ENCODE results near the gene CAPSL.

The CAPSL gene

DNA sequence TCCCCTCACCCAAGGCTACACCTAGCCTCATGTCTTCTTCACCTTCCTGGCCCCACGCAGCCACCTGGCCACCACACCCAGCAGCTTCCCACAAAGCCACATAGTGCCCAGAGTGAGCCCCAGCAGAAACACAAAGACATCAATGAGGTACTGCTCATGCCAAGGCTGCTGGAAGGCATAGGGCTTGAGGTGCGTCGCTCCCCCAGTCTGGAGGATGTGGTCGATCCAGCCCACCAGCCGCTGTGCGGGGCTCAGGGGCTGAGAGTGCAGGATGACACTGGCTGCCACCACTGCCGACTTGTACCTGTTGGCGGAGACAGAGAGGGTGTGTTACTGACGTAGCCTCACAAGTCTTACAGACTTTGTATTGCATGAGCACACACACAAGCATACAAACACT is 15.8 kb upstream of the CAPSL start:
- Histone ChIP-seq H3K9ac (ENCODE audit: low read length) (no peak overlapping the region), H3K27ac (ENCODE audit: low read length) (no peak overlapping the region), H3F3A (ENCODE audit: insufficient read depth, low read length) (no peaks in the 10 kb centered on the region), H3K4me1 (ENCODE audit: low read length) (no peaks in the 10 kb centered on the region), H3K4me3 (ENCODE audit: low read length) (no peak overlapping the region), H3K9me3 (replicated peaks; ENCODE audit: insufficient read depth, low read length) (no peaks in the 10 kb centered on the region), H3K36me3 (replicated peaks; ENCODE audit: insufficient read depth, low read length) (no peaks in the 10 kb centered on the region), H3K27me3 (replicated peaks; ENCODE audit: insufficient read depth, low read length) (no peaks in the 10 kb centered on the region), H2AFZ (ENCODE audit: low read length) (no peak overlapping the region), H3K79me2 (ENCODE audit: low read length) (no peaks in the 10 kb centered on the region), H3K4me2 (ENCODE audit: low read depth, low read length) (no peak overlapping the region), H3K9me2 (replicated peaks; ENCODE audit: insufficient read depth, low read length) (no peaks in the 10 kb centered on the region), H4K20me1 (ENCODE audit: insufficient read depth, low read length) (no peaks in the 10 kb centered on the region)
- no peak for DNase-seq
- TF ChIP-seq EZH2phosphoT487 (IDR thresholded peaks at IDR 0.05; ENCODE audit: low read length) (no peak), EZH2 (optimal IDR thresholded peaks at IDR 0.05; ENCODE audit: low read depth, low read length) (no peak), CTCF (IDR thresholded peaks at IDR 0.05; ENCODE audit: low read length) (no peak)

DNA sequence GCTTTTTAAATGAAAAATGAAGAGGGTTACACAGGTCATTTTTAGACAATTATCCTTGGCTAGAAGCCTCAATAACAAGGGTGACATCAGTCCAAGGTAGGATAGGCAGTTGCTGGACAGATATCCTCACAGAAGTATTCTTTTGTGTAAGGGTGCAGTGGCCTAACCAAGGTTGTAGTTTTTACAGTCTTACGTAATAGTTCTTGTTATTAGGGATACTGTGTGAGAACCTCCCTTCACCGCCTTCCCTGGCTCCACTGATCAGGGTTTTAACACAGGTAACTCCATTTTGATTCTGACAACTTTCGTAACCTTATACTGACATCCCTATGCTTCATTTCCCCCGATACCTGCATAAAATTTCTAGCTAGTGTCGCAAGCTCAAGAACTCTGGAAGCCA is 8.7 kb upstream of the CAPSL start:
- H3K4me2 ChIP-seq (ENCODE audit: low read depth, low read length), result no peak overlapping the region
- no peak overlapping the region for H3K27ac ChIP-seq (ENCODE audit: low read length)
- H3K4me3 ChIP-seq (ENCODE audit: low read length), result no peak overlapping the region
- H3K4me1 ChIP-seq (ENCODE audit: low read length), result no peaks in the 10 kb centered on the region
- no peak for DNase-seq
- H3K9ac ChIP-seq (ENCODE audit: low read length), result no peak overlapping the region
- H2AFZ ChIP-seq (ENCODE audit: low read length), result no peak overlapping the region
- no peaks in the 10 kb centered on the region for H3K27me3 ChIP-seq (replicated peaks; ENCODE audit: insufficient read depth, low read length)
- H3F3A ChIP-seq (ENCODE audit: insufficient read depth, low read length), result no peaks in the 10 kb centered on the region
- no peaks in the 10 kb centered on the region for H3K36me3 ChIP-seq (replicated peaks; ENCODE audit: insufficient read depth, low read length)
- no peaks in the 10 kb centered on the region for H3K9me3 ChIP-seq (replicated peaks; ENCODE audit: insufficient read depth, low read length)
- no peaks in the 10 kb centered on the region for H4K20me1 ChIP-seq (ENCODE audit: insufficient read depth, low read length)
- no peaks in the 10 kb centered on the region for H3K9me2 ChIP-seq (replicated peaks; ENCODE audit: insufficient read depth, low read length)
- no peaks in the 10 kb centered on the region for H3K79me2 ChIP-seq (ENCODE audit: low read length)
- TF ChIP-seq EZH2phosphoT487 (IDR thresholded peaks at IDR 0.05; ENCODE audit: low read length) (no peak), CTCF (IDR thresholded peaks at IDR 0.05; ENCODE audit: low read length) (no peak), EZH2 (optimal IDR thresholded peaks at IDR 0.05; ENCODE audit: low read depth, low read length) (no peak)

- Histone ChIP-seq H3F3A (ENCODE audit: insufficient read depth, low read length) (no peaks in the 10 kb centered on the region), H3K36me3 (replicated peaks; ENCODE audit: insufficient read depth, low read length) (no peaks in the 10 kb centered on the region), H3K79me2 (ENCODE audit: low read length) (no peaks in the 10 kb centered on the region), H3K4me1 (ENCODE audit: low read length) (no peaks in the 10 kb centered on the region), H3K27ac (ENCODE audit: low read length) (no peak overlapping the region), H3K9me3 (replicated peaks; ENCODE audit: insufficient read depth, low read length) (no peaks in the 10 kb centered on the region), H2AFZ (ENCODE audit: low read length) (no peak overlapping the region), H3K9ac (ENCODE audit: low read length) (no peak overlapping the region), H3K4me2 (ENCODE audit: low read depth, low read length) (no peak overlapping the region), H3K4me3 (ENCODE audit: low read length) (no peak overlapping the region), H4K20me1 (ENCODE audit: insufficient read depth, low read length) (no peaks in the 10 kb centered on the region), H3K27me3 (replicated peaks; ENCODE audit: insufficient read depth, low read length) (no peaks in the 10 kb centered on the region), H3K9me2 (replicated peaks; ENCODE audit: insufficient read depth, low read length) (no peaks in the 10 kb centered on the region)
- no peak for DNase-seq
- TF ChIP-seq EZH2phosphoT487 (IDR thresholded peaks at IDR 0.05; ENCODE audit: low read length) (no peak), EZH2 (optimal IDR thresholded peaks at IDR 0.05; ENCODE audit: low read depth, low read length) (no peak), CTCF (IDR thresholded peaks at IDR 0.05; ENCODE audit: low read length) (no peak)
These were observed 1.2 kb upstream of the CAPSL start for GRCh38 chr5:35939639-35940038.

Measured in MM.1S (cell line).